B cell (primary cell): ENCODE measurements around the gene NANOS1. TPM values are rescaled to one million over a fixed set of nuclear protein-coding genes. Genes with fewer than 3 reads are reported as not detected.

Experiments
- ATAC-seq: fragments of 200-7000 bp; cut with Tn5 transposase; one replicate; pipeline ENCODE4 v1.10.0; 2021; ENCODE audit warnings: low read depth, mild to moderate bottlenecking, moderate number of reproducible peaks, moderate library complexity
- CTCF ChIA-PET: fragments of 350-600 bp; sonication (Branson Sonifier 250); formaldehyde crosslinking; loops from one replicate; lab custom pipeline; 2021; ENCODE audit warnings: antibody characterized with exemption, inconsistent platforms; lab: Charles Lee
- POLR2A ChIA-PET: fragments of 350-600 bp; sonication (Branson Sonifier 250); formaldehyde crosslinking; loops from one replicate; lab custom pipeline; 2021; ENCODE audit warnings: antibody characterized with exemption; lab: Charles Lee
- DNase-seq: peaks from one replicate; pipeline ENCODE4 v3.0.0; 2013
- H2AFZ ChIP-seq: 2 replicates; pipeline ENCODE4 v1.6.1; 2012; ENCODE audit warnings: mild to moderate bottlenecking, low read depth, low read length; ENCODE audit not compliant: insufficient read depth, poor library complexity, severe bottlenecking
- H3K27ac ChIP-seq, 2 donors: 1 replicate in 1 of 2; 2 replicates in 1 of 2; pipeline ENCODE4 v1.5.1; 2012 to 2013; ENCODE audit warnings: low read length in 2 of 2, mild to moderate bottlenecking in 2 of 2, moderate library complexity in 1 of 2
- H3K27me3 ChIP-seq, 4 experiments: fragments of 200-600 bp in 1 of 4; sonication (generic) in 1 of 4; replicated peaks in 1 of 4; 1 replicate in 2 of 4; 2 replicates in 2 of 4; pipeline versions ENCODE4 v1.6.1 to v1.7.0; 2013 to 2016; ENCODE audit warnings: low read length in 3 of 4, mild to moderate bottlenecking in 2 of 4, mixed read lengths in 1 of 4, moderate library complexity in 1 of 4; ENCODE audit not compliant: insufficient read depth in 4 of 4, control insufficient read depth in 3 of 4; ENCODE audit errors: control extremely low read depth in 1 of 4
- H3K36me3 ChIP-seq, 2 experiments: replicated peaks in 1 of 2; 1 replicate in 1 of 2; 2 replicates in 1 of 2; pipeline versions ENCODE4 v1.6.1 to v1.7.1; 2013; ENCODE audit warnings: low read length in 1 of 2; ENCODE audit not compliant: insufficient read depth in 2 of 2, control insufficient read depth in 1 of 2; ENCODE audit errors: control extremely low read depth in 1 of 2, extremely low read depth in 1 of 2
- H3K4me1 ChIP-seq, 2 donors: fragments of 200-600 bp in 1 of 2; sonication (generic) in 1 of 2; 1 replicate in 1 of 2; 2 replicates in 1 of 2; pipeline versions ENCODE4 v1.5.1 to v1.6.1; 2013 to 2017; ENCODE audit warnings: low read length in 2 of 2; ENCODE audit not compliant: control insufficient read depth in 2 of 2, insufficient read depth in 2 of 2
- H3K4me2 ChIP-seq: replicated peaks from 2 replicates; pipeline ENCODE3; 2012; ENCODE audit warnings: mild to moderate bottlenecking, low read depth, low read length; ENCODE audit not compliant: poor library complexity, severe bottlenecking
- H3K4me3 ChIP-seq, 5 experiments: fragments of 200-600 bp in 1 of 5; sonication (generic) in 1 of 5; 1 replicate in 3 of 5; 2 replicates in 2 of 5; pipeline versions ENCODE4 v1.5.1 to v1.7.0; 2011 to 2016; ENCODE audit warnings: low read length in 4 of 5, mild to moderate bottlenecking in 4 of 5, low read depth in 2 of 5, control low read depth in 1 of 5, moderate library complexity in 1 of 5; ENCODE audit not compliant: insufficient read depth in 1 of 5; ENCODE audit errors: control extremely low read depth in 1 of 5, extremely low read depth in 1 of 5
- H3K79me2 ChIP-seq: fragments of 200-600 bp; sonication (generic); one replicate; pipeline ENCODE4 v1.6.0; 2016; ENCODE audit warnings: low read length; ENCODE audit not compliant: control insufficient read depth, insufficient read depth
- H3K9ac ChIP-seq: fragments of 200-600 bp; sonication (generic); 2 replicates; pipeline ENCODE4 v1.6.1; 2017; ENCODE audit warnings: mild to moderate bottlenecking, low read length, moderate library complexity
- H3K9me3 ChIP-seq, 3 donors: one replicate each; pipeline versions ENCODE4 v1.6.1 to v1.7.1; 2013; ENCODE audit warnings: low read length in 2 of 3; ENCODE audit not compliant: control insufficient read depth in 2 of 3, insufficient read depth in 1 of 3; ENCODE audit errors: control extremely low read depth in 1 of 3
- H4K20me1 ChIP-seq: 2 replicates; pipeline ENCODE4 v1.6.0; 2012; ENCODE audit warnings: mild to moderate bottlenecking, low read length; ENCODE audit not compliant: insufficient read depth, control insufficient read depth, poor library complexity, severe bottlenecking
- H3K27ac Mint-ChIP-seq: one replicate; pipeline ENCODE4 v1.8.0; 2021; ENCODE audit warnings: mixed read lengths
- H3K27me3 Mint-ChIP-seq: one replicate; pipeline ENCODE4 v1.8.0; 2021; ENCODE audit warnings: mixed read lengths
- H3K4me1 Mint-ChIP-seq: one replicate; pipeline ENCODE4 v1.8.0; 2021; ENCODE audit warnings: mixed read lengths
- H3K4me3 Mint-ChIP-seq: one replicate; pipeline ENCODE4 v1.8.0; 2021; ENCODE audit warnings: mixed read lengths
- H3K9me3 Mint-ChIP-seq: one replicate; pipeline ENCODE4 v1.8.0; 2022; ENCODE audit warnings: mixed read lengths; ENCODE audit not compliant: insufficient read depth
- CTCF ChIP-seq: fragments of 200-600 bp; IDR thresholded peaks from one replicate; pipeline ENCODE4 v1.8.0; 2022; ENCODE audit warnings: antibody characterized with exemption, mild to moderate bottlenecking
- EZH2 ChIP-seq: IDR thresholded peaks from 2 replicates; pipeline ENCODE4 v1.6.1; 2012; ENCODE audit warnings: borderline replicate concordance, low read depth, mild to moderate bottlenecking, moderate library complexity, low read length; ENCODE audit not compliant: insufficient read depth, poor library complexity, severe bottlenecking
- WGBS: methylation state at CpG from one replicate; pipeline ENCODE4 v1.1.5; 2013; ENCODE audit warnings: missing lambda C conversion rate; ENCODE audit not compliant: insufficient coverage; 5-methylcytosine and 5-hydroxymethylcytosine counted together
- intact Hi-C: fragments of 100-400 bp; cut with micrococcal nuclease; formaldehyde crosslinking; loops from one replicate; pipeline ENCODE4 v1.10.0; 2022
- polyA plus RNA-seq: library from polyadenylated mRNA; depleted of rRNA; stranded (reverse); fragments of >200 nt; gene quantifications from 2 replicates; pipeline ENCODE4 v1.2.3, GENCODE V29; 2012
- total RNA-seq, 2 donors: library from RNA; stranded (reverse); fragments of 120-200 nt in 1 of 2; gene quantifications; 1 replicate in 1 of 2; 2 replicates in 1 of 2; pipeline versions ENCODE4 v1.2.3 to v1.2.4, GENCODE V29; 2013 to 2022

Gene NANOS1
- total and polyA plus RNA-seq, 2 donors (not counting 1 experiment from before 2014, with no cell fraction given) = 0.16 to 0.69 TPM

- DNase-seq (no peak), ATAC-seq (no peak)
- peaks cover 0 to 5% (median 0%) of the 10 kb centered on the region in 3 donors for H3K9me3 ChIP-seq
- H3K27me3 Mint-ChIP-seq = peaks cover 32% of the 10 kb centered on the region
- H2AFZ ChIP-seq = no peak overlapping the region
- POLR2A ChIA-PET = no interaction called here
- CTCF ChIA-PET = no interaction called here
- H4K20me1 ChIP-seq = no peaks in the 10 kb centered on the region
- no peak overlapping the region for H3K27ac ChIP-seq
- intact Hi-C loops = no loop called here
- no peaks in the 10 kb centered on the region for H3K4me1 Mint-ChIP-seq
- H3K27me3 ChIP-seq = peaks cover 0 to 18% (median 0%) of the 10 kb centered on the region in 4 experiments
- no peaks in the 10 kb centered on the region for H3K4me1 ChIP-seq
- no peak overlapping the region for H3K4me3 Mint-ChIP-seq
- H3K9me3 Mint-ChIP-seq = peaks cover 4% of the 10 kb centered on the region
- no peak overlapping the region for H3K9ac ChIP-seq
- no CpG with 5 or more reads among the region's 2 CpGs for WGBS
- TF ChIP-seq CTCF (no peak), EZH2 (no peak)
- H3K36me3 ChIP-seq = no peaks in the 10 kb centered on the region
- no peaks in the 10 kb centered on the region for H3K79me2 ChIP-seq
- H3K27ac Mint-ChIP-seq = no peak overlapping the region
- no peak overlapping the region for H3K4me2 ChIP-seq
- H3K4me3 ChIP-seq = no peak overlapping the region
Measured at GRCh38 chr10:118997379-118997778, 32.1 kb upstream of the NANOS1 start.

- ATAC-seq (no peak), DNase-seq (no peak)
- H3K9me3 ChIP-seq = peaks cover 0 to 5% (median 0%) of the 10 kb centered on the region in 3 donors
- H3K9me3 Mint-ChIP-seq = peaks cover 4% of the 10 kb centered on the region
- no peaks in the 10 kb centered on the region for H3K4me1 Mint-ChIP-seq
- intact Hi-C loops = no loop called here
- H3K27me3 Mint-ChIP-seq = peaks cover 32% of the 10 kb centered on the region
- WGBS = 94% methylated on average over 2 of the region's 5 CpGs
- no peak overlapping the region for H3K4me3 ChIP-seq
- H3K36me3 ChIP-seq = no peaks in the 10 kb centered on the region
- no peaks in the 10 kb centered on the region for H3K79me2 ChIP-seq
- TF ChIP-seq EZH2 = no peak
- TF ChIP-seq CTCF = no peak
- no peak overlapping the region for H2AFZ ChIP-seq
- H3K27me3 ChIP-seq = peaks cover 0 to 17% (median 0%) of the 10 kb centered on the region in 4 experiments
- H3K4me2 ChIP-seq = no peak overlapping the region
- H3K9ac ChIP-seq = no peak overlapping the region
- H3K27ac Mint-ChIP-seq = no peak overlapping the region
- ChIA-PET POLR2A (no interaction called here), CTCF (no interaction called here)
- H3K4me3 Mint-ChIP-seq = no peak overlapping the region
- H3K4me1 ChIP-seq = no peaks in the 10 kb centered on the region
- no peak overlapping the region for H3K27ac ChIP-seq
- no peaks in the 10 kb centered on the region for H4K20me1 ChIP-seq
Measured at GRCh38 chr10:118998183-118998582, 31.3 kb upstream of the NANOS1 start.
